A549 (cell line): Measurements from ENCODE around the gene CSNK1E.

ENCODE experiments used
- CBX8 ChIP-seq: fragments of 200-600 bp; sonication (generic); IDR thresholded peaks from 2 replicates; pipeline ENCODE4 v1.6.1; 2016
- EP300 ChIP-seq, 2 experiments: fragments of >200 bp; sonication (Bioruptor Twin); formaldehyde crosslinking; IDR thresholded peaks; 2 replicates in 1 of 2; 3 replicates in 1 of 2; pipeline ENCODE4 v1.6.1; 2016 to 2017
- HDAC2 ChIP-seq: fragments of 200-600 bp; sonication (generic); IDR thresholded peaks from 2 replicates; pipeline ENCODE4 v1.6.1; 2016
- MAZ ChIP-seq: fragments of 150-350 bp; IDR thresholded peaks from 2 replicates; pipeline ENCODE4 v1.6.1; 2014; ENCODE audit warnings: antibody characterized with exemption, low read depth, low read length, borderline replicate concordance
- POLR2A ChIP-seq: IDR thresholded peaks from 2 replicates; pipeline ENCODE4 v1.6.1; 2012; ENCODE audit warnings: mild to moderate bottlenecking, low read length
- TP53 ChIP-seq: fragments of 250-450 bp; sonication (Bioruptor Pico); IDR thresholded peaks from 2 replicates; pipeline ENCODE4 v1.5.0; 2021; ENCODE audit warnings: mild to moderate bottlenecking, moderate library complexity
- ZFP36 ChIP-seq: fragments of 450-650 bp; IDR thresholded peaks from 2 replicates; pipeline ENCODE4 v1.6.1; 2014; ENCODE audit warnings: borderline replicate concordance; ENCODE audit not compliant: partially characterized antibody
- TF ChIP-seq, protein P1 (sequence below): IDR thresholded peaks from 2 replicates; pipeline ENCODE4 v1.6.1; 2012
- TF ChIP-seq, protein P2 (sequence below): fragments of >200 bp; sonication (Bioruptor Twin); formaldehyde crosslinking; IDR thresholded peaks from 3 replicates; pipeline ENCODE4 v1.5.1; 2016
- TF ChIP-seq, protein P3 (sequence below): fragments of 200-600 bp; sonication (generic); IDR thresholded peaks from 2 replicates; pipeline ENCODE4 v1.6.1; 2016; ENCODE audit warnings: antibody characterized with exemption, mild to moderate bottlenecking, moderate library complexity
- TF ChIP-seq, protein P4 (sequence below): fragments of >200 bp; sonication (Bioruptor Twin); formaldehyde crosslinking; IDR thresholded peaks from 3 replicates; pipeline ENCODE4 v1.6.1; 2016

DNA sequence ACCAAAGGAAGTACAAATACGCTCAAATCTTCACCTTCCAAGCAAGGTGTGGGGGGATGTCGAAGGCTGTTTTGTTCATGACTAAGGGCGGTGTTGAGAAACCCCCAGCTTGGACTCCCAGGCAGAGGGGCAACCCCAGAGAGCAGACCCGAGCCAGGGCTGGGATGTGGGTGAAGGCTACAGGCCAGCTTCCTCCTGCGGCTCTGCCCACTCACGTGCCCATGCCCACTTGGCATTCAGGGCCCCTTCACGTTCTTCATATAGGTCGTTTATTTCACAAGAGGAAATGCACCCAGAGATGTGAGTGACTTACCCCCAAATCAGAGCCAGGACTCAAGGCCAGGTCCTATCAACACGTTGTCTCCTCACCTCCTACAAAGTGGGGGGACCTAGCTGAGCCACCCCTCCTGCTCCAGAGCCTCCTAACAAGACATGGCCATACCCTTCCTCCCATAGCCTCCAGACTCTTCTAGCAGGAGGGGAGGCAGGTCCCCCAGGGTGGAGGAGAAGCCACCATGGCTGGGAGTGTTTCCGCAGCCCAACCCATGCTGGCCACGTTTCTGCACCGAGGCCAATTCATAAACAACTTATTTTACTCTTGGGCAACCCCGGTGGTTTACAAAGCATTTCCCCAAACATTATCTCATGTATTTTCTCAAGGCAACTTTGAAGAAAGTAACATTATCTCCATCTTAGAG lies 66.4 kb downstream of the CSNK1E start:
- TF ChIP-seq, protein P1, sequence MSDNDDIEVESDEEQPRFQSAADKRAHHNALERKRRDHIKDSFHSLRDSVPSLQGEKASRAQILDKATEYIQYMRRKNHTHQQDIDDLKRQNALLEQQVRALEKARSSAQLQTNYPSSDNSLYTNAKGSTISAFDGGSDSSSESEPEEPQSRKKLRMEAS = no peak
- TF ChIP-seq ZFP36 (no peak), POLR2A (no peak), MAZ (no peak), HDAC2 (no peak), EP300 (IDR thresholded peaks at IDR 0.05) (no peak), TP53 (no peak), CBX8 (no peak)
- TF ChIP-seq, protein P2, sequence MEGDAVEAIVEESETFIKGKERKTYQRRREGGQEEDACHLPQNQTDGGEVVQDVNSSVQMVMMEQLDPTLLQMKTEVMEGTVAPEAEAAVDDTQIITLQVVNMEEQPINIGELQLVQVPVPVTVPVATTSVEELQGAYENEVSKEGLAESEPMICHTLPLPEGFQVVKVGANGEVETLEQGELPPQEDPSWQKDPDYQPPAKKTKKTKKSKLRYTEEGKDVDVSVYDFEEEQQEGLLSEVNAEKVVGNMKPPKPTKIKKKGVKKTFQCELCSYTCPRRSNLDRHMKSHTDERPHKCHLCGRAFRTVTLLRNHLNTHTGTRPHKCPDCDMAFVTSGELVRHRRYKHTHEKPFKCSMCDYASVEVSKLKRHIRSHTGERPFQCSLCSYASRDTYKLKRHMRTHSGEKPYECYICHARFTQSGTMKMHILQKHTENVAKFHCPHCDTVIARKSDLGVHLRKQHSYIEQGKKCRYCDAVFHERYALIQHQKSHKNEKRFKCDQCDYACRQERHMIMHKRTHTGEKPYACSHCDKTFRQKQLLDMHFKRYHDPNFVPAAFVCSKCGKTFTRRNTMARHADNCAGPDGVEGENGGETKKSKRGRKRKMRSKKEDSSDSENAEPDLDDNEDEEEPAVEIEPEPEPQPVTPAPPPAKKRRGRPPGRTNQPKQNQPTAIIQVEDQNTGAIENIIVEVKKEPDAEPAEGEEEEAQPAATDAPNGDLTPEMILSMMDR = no peak
- TF ChIP-seq, protein P3, sequence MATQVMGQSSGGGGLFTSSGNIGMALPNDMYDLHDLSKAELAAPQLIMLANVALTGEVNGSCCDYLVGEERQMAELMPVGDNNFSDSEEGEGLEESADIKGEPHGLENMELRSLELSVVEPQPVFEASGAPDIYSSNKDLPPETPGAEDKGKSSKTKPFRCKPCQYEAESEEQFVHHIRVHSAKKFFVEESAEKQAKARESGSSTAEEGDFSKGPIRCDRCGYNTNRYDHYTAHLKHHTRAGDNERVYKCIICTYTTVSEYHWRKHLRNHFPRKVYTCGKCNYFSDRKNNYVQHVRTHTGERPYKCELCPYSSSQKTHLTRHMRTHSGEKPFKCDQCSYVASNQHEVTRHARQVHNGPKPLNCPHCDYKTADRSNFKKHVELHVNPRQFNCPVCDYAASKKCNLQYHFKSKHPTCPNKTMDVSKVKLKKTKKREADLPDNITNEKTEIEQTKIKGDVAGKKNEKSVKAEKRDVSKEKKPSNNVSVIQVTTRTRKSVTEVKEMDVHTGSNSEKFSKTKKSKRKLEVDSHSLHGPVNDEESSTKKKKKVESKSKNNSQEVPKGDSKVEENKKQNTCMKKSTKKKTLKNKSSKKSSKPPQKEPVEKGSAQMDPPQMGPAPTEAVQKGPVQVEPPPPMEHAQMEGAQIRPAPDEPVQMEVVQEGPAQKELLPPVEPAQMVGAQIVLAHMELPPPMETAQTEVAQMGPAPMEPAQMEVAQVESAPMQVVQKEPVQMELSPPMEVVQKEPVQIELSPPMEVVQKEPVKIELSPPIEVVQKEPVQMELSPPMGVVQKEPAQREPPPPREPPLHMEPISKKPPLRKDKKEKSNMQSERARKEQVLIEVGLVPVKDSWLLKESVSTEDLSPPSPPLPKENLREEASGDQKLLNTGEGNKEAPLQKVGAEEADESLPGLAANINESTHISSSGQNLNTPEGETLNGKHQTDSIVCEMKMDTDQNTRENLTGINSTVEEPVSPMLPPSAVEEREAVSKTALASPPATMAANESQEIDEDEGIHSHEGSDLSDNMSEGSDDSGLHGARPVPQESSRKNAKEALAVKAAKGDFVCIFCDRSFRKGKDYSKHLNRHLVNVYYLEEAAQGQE = no peak
- TF ChIP-seq, protein P4, sequence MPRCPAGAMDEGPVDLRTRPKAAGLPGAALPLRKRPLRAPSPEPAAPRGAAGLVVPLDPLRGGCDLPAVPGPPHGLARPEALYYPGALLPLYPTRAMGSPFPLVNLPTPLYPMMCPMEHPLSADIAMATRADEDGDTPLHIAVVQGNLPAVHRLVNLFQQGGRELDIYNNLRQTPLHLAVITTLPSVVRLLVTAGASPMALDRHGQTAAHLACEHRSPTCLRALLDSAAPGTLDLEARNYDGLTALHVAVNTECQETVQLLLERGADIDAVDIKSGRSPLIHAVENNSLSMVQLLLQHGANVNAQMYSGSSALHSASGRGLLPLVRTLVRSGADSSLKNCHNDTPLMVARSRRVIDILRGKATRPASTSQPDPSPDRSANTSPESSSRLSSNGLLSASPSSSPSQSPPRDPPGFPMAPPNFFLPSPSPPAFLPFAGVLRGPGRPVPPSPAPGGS = no peak
